Gastrocnemius medialis (tissue), 4 donors: ENCODE data around the gene GABRR2.

ENCODE experiments used
- CTCF ChIP-seq, 5 experiments: fragments of 450-650 bp in 3 of 5; fragments of 200-600 bp in 2 of 5; sonication (generic) in 2 of 5; IDR thresholded peaks in 4 of 5; conservative IDR thresholded peaks in 1 of 5; 1 replicate in 4 of 5; 2 replicates in 1 of 5; pipeline ENCODE4 v1.5.1; 2016 to 2019; ENCODE audit warnings: antibody characterized with exemption in 5 of 5, mild to moderate bottlenecking in 3 of 5, moderate library complexity in 3 of 5
- POLR2A ChIP-seq, 2 donors: fragments of 450-650 bp; IDR thresholded peaks; one replicate each; pipeline ENCODE4 v1.6.1; 2017; ENCODE audit warnings: antibody characterized with exemption in 2 of 2, mild to moderate bottlenecking in 2 of 2, moderate library complexity in 2 of 2

- TF ChIP-seq CTCF (IDR thresholded peaks at IDR 0.05 in 4 of 5, conservative IDR thresholded peaks at IDR 0.05 in 1 of 5) (no peak), POLR2A (IDR thresholded peaks at IDR 0.05) (no peak)
Measured at GRCh38 chr6:89212472-89212871, 102.6 kb downstream of the GABRR2 start.
